Astrocyte (in vitro differentiated cells and primary cell): ENCODE measurements around the gene RAPGEF2. TPM values are rescaled to one million over a fixed set of nuclear protein-coding genes. Genes with fewer than 3 reads are reported as not detected.

Experiments
- DNase-seq: peaks from one replicate; pipeline ENCODE4 v3.0.0-alpha.2; 2010; ENCODE audit warnings: low read depth
- FAIRE-seq: peaks from 2 replicates; lab custom pipeline; 2011; peaks lifted over from hg19 to GRCh38; lab: Jason Lieb, UNC
- H2AFZ ChIP-seq: 2 replicates; pipeline ENCODE4 v1.6.0; 2012; ENCODE audit warnings: low read depth, low read length, inconsistent platforms
- H3K27ac ChIP-seq: 2 replicates; pipeline ENCODE4 v1.5.1; 2011; ENCODE audit warnings: low read depth, low read length, inconsistent platforms
- H3K27me3 ChIP-seq: 2 replicates; pipeline ENCODE4 v1.6.0; 2011; ENCODE audit warnings: low read length, inconsistent platforms; ENCODE audit not compliant: insufficient read depth
- H3K36me3 ChIP-seq: 2 replicates; pipeline ENCODE4 v1.5.1; 2011; ENCODE audit warnings: low read length, inconsistent platforms; ENCODE audit not compliant: insufficient read depth
- H3K4me1 ChIP-seq: 2 replicates; pipeline ENCODE4 v1.5.1; 2011; ENCODE audit warnings: low read length, inconsistent platforms; ENCODE audit not compliant: insufficient read depth
- H3K4me2 ChIP-seq: 2 replicates; pipeline ENCODE4 v1.6.0; 2012; ENCODE audit warnings: low read length, inconsistent platforms
- H3K4me3 ChIP-seq: 2 replicates; pipeline ENCODE4 v1.5.1; 2011; ENCODE audit warnings: low read depth, mild to moderate bottlenecking, low read length, inconsistent platforms; ENCODE audit not compliant: insufficient read depth
- H3K79me2 ChIP-seq: 2 replicates; pipeline ENCODE4 v1.6.0; 2012; ENCODE audit warnings: mild to moderate bottlenecking, low read length, inconsistent platforms; ENCODE audit not compliant: insufficient read depth
- H3K9ac ChIP-seq: 2 replicates; pipeline ENCODE4 v1.6.0; 2012; ENCODE audit warnings: mild to moderate bottlenecking, low read length, inconsistent platforms
- H3K9me3 ChIP-seq: 2 replicates; pipeline ENCODE4 v1.5.1; 2012; ENCODE audit warnings: low read depth, mild to moderate bottlenecking, low read length, inconsistent platforms; ENCODE audit not compliant: insufficient read depth
- H4K20me1 ChIP-seq: 2 replicates; pipeline ENCODE4 v1.6.0; 2012; ENCODE audit warnings: low read length, inconsistent platforms; ENCODE audit not compliant: insufficient read depth
- H3K27ac Mint-ChIP-seq: one replicate; pipeline ENCODE4 v1.8.0; 2021; ENCODE audit warnings: mild to moderate bottlenecking, mixed read lengths; ENCODE audit not compliant: unreplicated experiment
- H3K27me3 Mint-ChIP-seq: one replicate; pipeline ENCODE4 v1.8.0; 2021; ENCODE audit warnings: low read depth, mixed read lengths; ENCODE audit not compliant: unreplicated experiment
- H3K36me3 Mint-ChIP-seq: one replicate; pipeline ENCODE4 v1.8.0; 2021; ENCODE audit warnings: low read depth, mixed read lengths; ENCODE audit not compliant: unreplicated experiment
- H3K4me1 Mint-ChIP-seq: one replicate; pipeline ENCODE4 v1.8.0; 2021; ENCODE audit warnings: low read depth, mixed read lengths; ENCODE audit not compliant: unreplicated experiment
- H3K4me3 Mint-ChIP-seq: one replicate; pipeline ENCODE4 v1.8.0; 2021; ENCODE audit warnings: mild to moderate bottlenecking, moderate library complexity, mixed read lengths; ENCODE audit not compliant: unreplicated experiment
- H3K9me3 Mint-ChIP-seq: one replicate; pipeline ENCODE4 v1.8.0; 2021; ENCODE audit warnings: mild to moderate bottlenecking, mixed read lengths; ENCODE audit not compliant: unreplicated experiment
- EZH2 ChIP-seq: IDR thresholded peaks from 2 replicates; pipeline ENCODE4 v1.6.1; 2012; ENCODE audit warnings: mild to moderate bottlenecking, low read length, inconsistent platforms; ENCODE audit not compliant: insufficient read depth
- total RNA-seq: library from RNA; stranded (reverse); gene quantifications from 2 replicates; pipeline ENCODE4 v1.2.1, GENCODE V29; 2021
- TF ChIP-seq, protein P1 (sequence below): IDR thresholded peaks from 2 replicates; pipeline ENCODE4 v1.5.1; 2011; ENCODE audit warnings: low read depth, mild to moderate bottlenecking, inconsistent platforms, low read length, moderate library complexity; ENCODE audit not compliant: insufficient read depth

The RAPGEF2 gene
- total RNA-seq, 1 donor from 2014 or later: 59.0 TPM

GRCh38 chr4:159098482-159099127 is 4.3 kb upstream of the RAPGEF2 start:
- Mint-ChIP-seq H3K9me3 (no peaks in the 10 kb centered on the region), H3K27ac (no peak overlapping the region), H3K4me1 (peaks cover 9% of the 10 kb centered on the region), H3K27me3 (no peaks in the 10 kb centered on the region), H3K36me3 (no peaks in the 10 kb centered on the region), H3K4me3 (no peak overlapping the region)
- Histone ChIP-seq H3K9ac (no peak overlapping the region), H3K4me1 (peaks cover 4% of the 10 kb centered on the region), H2AFZ (no peak overlapping the region), H3K79me2 (peaks cover 3% of the 10 kb centered on the region), H3K27ac (no peak overlapping the region), H3K9me3 (no peaks in the 10 kb centered on the region), H3K27me3 (no peaks in the 10 kb centered on the region), H3K4me3 (no peak overlapping the region), H4K20me1 (no peaks in the 10 kb centered on the region), H3K4me2 (no peak overlapping the region), H3K36me3 (no peaks in the 10 kb centered on the region)
- FAIRE-seq (no peak), DNase-seq (no peak)
- no peak for TF ChIP-seq EZH2

DNA sequence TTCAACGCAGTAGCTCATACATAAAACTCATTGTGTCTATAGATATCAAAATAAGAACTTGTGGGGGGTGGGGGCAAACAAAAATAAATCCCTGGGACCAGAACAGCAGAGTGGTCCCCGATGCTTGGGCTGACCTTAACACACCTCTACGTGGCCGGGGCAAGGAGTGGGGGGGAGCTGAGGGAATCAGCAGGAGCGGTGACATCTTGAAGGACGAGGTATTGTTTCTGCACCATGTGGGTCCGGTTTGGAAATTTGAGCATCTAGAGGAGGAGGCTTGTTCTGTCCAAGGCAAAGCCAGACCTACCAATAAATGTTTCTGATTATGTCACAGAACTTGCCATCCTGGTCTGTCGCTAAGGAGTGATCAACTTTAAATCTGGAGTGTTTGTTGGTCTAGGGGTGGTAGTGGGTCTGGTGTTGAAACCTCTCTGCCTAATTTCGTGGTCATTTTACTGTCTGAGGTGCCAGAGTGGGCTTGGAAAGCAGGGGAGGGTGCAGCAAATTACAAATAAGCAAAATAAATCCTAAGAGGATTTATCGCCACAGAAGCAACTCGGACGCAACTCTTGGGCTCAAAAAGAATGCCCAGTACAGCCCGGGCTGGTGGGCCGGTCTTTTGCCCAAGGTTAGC is 774 bp upstream of the RAPGEF2 start:
- peak overlapping the region; percentile 76 for H2AFZ ChIP-seq

DNA sequence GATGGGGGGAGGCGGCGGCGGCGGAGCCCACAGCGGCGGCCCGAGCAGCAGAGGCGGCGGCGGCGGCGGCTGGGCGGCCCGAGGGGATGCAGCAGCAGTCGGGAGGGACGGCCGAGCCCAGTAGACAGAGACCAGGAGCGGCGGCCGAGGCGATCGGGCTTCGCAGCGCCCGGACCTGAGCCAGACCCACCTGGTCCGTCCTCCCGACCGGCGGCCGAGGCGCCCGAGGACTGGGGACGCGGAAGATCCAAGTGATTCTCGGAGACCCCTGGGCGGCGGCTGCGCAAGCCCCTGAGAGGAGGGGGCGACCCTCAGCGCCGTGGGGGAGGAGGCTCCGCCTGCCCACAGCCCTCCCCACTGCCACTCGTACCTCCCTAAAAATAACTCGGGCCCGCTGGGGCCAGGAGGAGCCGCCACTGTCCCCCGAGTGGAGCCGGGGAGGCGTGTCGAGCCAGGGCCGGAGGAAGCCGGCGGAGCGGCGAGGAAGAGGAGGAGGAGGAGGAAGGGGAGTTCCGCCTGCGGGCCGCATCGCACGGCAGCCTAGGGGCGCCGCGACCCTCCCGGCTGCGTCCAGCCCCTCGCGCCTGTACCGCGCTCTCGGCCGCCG is 608 bp downstream of the RAPGEF2 start:
- Histone ChIP-seq H3K9ac (peak overlapping the region; percentile 98), H3K36me3 (no peaks in the 10 kb centered on the region), H3K27me3 (no peaks in the 10 kb centered on the region), H2AFZ (no peak overlapping the region), H3K79me2 (peaks cover 49% of the 10 kb centered on the region), H3K9me3 (no peaks in the 10 kb centered on the region), H3K4me3 (peak overlapping the region; percentile 84), H3K27ac (peak overlapping the region; percentile 84), H3K4me2 (peak overlapping the region; percentile 80), H4K20me1 (peaks cover 34% of the 10 kb centered on the region), H3K4me1 (peaks cover 25% of the 10 kb centered on the region)
- no peak for TF ChIP-seq EZH2
- TF ChIP-seq, protein P1, sequence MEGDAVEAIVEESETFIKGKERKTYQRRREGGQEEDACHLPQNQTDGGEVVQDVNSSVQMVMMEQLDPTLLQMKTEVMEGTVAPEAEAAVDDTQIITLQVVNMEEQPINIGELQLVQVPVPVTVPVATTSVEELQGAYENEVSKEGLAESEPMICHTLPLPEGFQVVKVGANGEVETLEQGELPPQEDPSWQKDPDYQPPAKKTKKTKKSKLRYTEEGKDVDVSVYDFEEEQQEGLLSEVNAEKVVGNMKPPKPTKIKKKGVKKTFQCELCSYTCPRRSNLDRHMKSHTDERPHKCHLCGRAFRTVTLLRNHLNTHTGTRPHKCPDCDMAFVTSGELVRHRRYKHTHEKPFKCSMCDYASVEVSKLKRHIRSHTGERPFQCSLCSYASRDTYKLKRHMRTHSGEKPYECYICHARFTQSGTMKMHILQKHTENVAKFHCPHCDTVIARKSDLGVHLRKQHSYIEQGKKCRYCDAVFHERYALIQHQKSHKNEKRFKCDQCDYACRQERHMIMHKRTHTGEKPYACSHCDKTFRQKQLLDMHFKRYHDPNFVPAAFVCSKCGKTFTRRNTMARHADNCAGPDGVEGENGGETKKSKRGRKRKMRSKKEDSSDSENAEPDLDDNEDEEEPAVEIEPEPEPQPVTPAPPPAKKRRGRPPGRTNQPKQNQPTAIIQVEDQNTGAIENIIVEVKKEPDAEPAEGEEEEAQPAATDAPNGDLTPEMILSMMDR: no peak
- Mint-ChIP-seq H3K36me3 (no peaks in the 10 kb centered on the region), H3K27ac (no peak overlapping the region), H3K9me3 (no peaks in the 10 kb centered on the region), H3K27me3 (no peaks in the 10 kb centered on the region), H3K4me3 (peak overlapping the region; percentile 71), H3K4me1 (peaks cover 17% of the 10 kb centered on the region)
- no peak for DNase-seq
- FAIRE-seq: no peak

More for the DNA sequence above, 774 bp upstream of the RAPGEF2 start:
- Histone ChIP-seq H3K36me3 (no peaks in the 10 kb centered on the region), H3K4me3 (peak overlapping the region; percentile 84), H3K4me2 (peak overlapping the region; percentile 91), H3K79me2 (peaks cover 35% of the 10 kb centered on the region), H3K4me1 (peaks cover 21% of the 10 kb centered on the region), H4K20me1 (peaks cover 29% of the 10 kb centered on the region), H3K9me3 (no peaks in the 10 kb centered on the region), H3K27ac (no peak overlapping the region), H3K9ac (peak overlapping the region; percentile 98), H3K27me3 (no peaks in the 10 kb centered on the region)
- Mint-ChIP-seq H3K27me3 (no peaks in the 10 kb centered on the region), H3K4me1 (peaks cover 19% of the 10 kb centered on the region), H3K27ac (peak overlapping the region; percentile 76), H3K9me3 (no peaks in the 10 kb centered on the region), H3K36me3 (no peaks in the 10 kb centered on the region), H3K4me3 (peak overlapping the region; percentile 87)
- DNase-seq (no peak), FAIRE-seq (no peak)
- TF ChIP-seq, protein P1: no peak
- TF ChIP-seq EZH2: no peak
